Measurements from ENCODE around the gene FRMD3.

FRMD3 gene

GRCh38 chr9:83299571-83299970 lies 238.6 kb downstream of the FRMD3 start:
- H3K27ac ChIP-seq = no peak overlapping the region
- DNase-seq (ENCODE audit: low read depth, low spot score) = peak; percentile 61

DNA sequence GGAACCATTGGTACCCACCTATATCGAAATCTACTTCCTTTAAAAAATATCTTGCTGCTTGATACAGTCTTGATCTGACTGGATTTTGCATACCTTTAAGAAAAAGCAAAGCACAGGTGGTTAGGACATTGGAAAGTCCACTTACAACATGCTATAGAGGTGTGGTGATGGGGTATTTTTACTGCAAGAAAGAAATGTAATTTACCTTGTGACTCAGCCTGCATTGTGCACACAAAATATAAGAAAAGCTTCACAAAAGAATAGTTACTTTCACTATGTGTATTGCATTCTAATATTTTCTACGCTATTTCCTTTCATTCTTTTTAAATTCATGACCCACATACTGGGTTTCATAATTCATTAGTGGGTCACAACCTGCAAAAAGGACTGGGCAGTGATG lies 239.1 kb downstream of the FRMD3 start:
- DNase-seq (ENCODE audit: low read depth, low spot score) = no peak
- no peak overlapping the region for H3K27ac ChIP-seq

- no peak overlapping the region for H3K27ac ChIP-seq
- DNase-seq (ENCODE audit: low read depth, low spot score) = no peak
Measured at GRCh38 chr9:83296123-83296522, 242.1 kb downstream of the FRMD3 start.

DNA sequence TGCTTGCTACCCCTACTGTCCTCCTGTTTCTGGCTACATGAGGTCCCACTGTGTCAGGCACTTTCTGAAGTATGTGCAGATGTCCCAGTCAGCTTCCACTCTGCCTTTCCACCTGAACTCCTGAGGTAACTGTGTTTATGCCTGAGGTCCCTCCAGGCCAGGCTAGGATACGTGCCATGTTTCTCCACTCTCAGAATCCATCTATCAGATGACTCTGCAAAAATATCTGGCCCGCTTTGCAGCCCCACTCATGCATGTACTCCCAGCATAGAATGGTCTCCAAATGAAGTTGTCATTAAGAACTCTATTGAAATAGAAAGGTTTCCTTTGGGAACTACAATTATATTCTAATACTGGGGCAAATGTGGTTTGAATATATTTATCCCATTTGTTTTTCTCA lies 243.4 kb downstream of the FRMD3 start:
- H3K27ac ChIP-seq = no peak overlapping the region
- no peak for DNase-seq (ENCODE audit: low read depth, low spot score)

DNA sequence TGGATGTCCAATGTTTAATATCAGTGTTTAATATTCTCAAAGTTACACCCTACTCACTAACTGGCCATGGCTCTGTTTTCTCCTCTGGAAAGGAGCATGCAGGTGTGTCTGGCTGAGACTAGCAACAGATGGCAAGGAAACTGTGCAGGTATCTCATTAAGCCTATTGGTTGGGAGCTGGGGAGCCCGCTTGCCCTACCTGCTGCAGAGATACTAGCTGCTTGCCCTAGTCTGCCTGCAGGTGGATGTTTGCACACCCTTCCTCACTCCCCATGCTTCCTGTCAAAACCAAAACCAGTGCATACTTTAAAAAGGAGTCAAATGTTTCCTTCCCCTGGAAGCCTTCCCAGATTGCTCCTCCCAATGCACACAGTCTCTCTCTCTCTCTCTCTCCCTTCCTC lies 247.0 kb downstream of the FRMD3 start:
- H3K27ac ChIP-seq = no peak overlapping the region
- no peak for DNase-seq (ENCODE audit: low read depth, low spot score)

GRCh38 chr9:83290692-83291091 lies 247.5 kb downstream of the FRMD3 start:
- no peak overlapping the region for H3K27ac ChIP-seq
- no peak for DNase-seq (ENCODE audit: low read depth, low spot score)

GRCh38 chr9:83287021-83287420 lies 251.2 kb downstream of the FRMD3 start:
- no peak for DNase-seq (ENCODE audit: low read depth, low spot score)
- no peak overlapping the region for H3K27ac ChIP-seq

- no peak for DNase-seq (ENCODE audit: low read depth, low spot score)
- H3K27ac ChIP-seq = no peak overlapping the region
Measured at GRCh38 chr9:83285445-83286225, 252.6 kb downstream of the FRMD3 start.

DNA sequence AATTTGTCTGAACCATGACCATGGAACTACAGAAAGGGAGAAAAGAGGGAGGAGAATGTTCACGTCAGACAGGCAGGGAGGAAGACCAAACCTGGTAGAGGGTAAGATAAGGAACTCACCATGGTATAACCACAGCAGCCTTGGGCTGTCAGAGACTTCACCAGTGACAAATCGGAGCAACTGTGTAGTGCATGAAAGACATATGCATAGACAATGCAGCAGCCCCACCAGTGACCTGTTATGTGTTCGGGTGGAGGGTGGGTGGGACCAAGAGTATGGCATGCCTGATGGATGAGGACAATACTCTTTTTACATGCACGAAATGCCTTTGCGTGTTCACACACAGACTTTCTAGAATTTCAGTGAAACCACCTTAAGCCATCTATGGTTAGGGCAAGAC lies 253.5 kb downstream of the FRMD3 start:
- H3K27ac ChIP-seq = no peak overlapping the region
- DNase-seq (ENCODE audit: low read depth, low spot score) = no peak

DNA sequence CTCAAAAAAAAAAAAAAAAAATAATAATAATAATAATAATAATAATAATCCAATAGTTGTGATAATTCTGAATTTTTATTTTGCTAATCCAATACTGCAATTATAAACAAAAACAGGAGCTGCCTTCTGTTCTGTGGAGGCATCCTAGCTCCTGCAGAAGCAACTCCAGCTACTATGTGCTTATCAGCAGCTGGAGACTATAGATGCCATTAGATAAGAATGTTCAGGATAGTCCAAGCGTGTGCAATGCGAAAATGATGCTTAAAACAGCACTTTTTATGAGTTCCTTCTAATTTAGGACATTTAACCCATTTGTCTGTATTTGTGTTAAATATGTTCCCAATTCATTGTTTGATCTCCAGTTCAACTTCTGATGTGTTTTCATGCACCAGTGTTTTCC lies 254.7 kb downstream of the FRMD3 start:
- no peak overlapping the region for H3K27ac ChIP-seq
- DNase-seq (ENCODE audit: low read depth, low spot score) = no peak

GRCh38 chr9:83281306-83282255 lies 256.6 kb downstream of the FRMD3 start:
- H3K27ac ChIP-seq = peak overlapping the region; percentile 25
- no peak for DNase-seq (ENCODE audit: low read depth, low spot score)

DNA sequence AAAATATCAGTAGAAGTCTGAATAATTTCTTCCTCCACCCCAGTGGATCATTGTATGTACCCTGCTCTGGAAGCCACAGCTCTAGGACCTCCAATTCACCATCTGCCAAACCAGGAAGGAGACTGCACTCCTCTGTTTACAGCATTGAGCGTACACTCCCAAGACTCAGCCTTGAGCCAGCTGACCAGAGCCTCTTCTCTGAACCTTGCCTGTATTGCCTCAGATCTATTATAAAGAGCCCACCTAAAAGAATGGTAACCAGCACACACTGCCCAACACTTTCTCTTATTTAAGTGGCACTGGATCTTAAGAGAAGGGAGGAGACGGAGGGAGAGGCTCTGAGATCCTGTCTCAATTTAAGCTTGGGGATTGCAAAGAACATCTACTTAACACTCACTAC lies 257.4 kb downstream of the FRMD3 start:
- no peak overlapping the region for H3K27ac ChIP-seq
- DNase-seq (ENCODE audit: low read depth, low spot score) = no peak

DNA sequence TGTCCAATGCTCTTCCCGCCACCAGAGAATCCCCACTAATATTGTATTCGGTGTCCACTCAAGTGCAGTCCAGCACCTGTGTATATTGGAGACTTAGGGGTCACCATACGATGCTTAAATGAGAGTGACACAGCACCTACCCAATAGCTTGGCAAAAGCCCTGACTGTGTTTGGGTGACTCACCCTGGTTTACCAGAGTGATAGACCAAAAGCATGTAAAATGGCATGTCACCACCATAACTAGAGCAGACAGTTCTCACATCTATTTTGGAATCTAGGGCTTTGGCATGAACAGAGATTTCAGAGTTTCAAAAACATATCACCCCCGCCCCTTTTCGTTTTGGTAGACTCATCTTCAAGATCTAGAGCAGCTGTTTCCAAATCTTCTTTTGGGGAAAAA lies 257.9 kb downstream of the FRMD3 start:
- DNase-seq (ENCODE audit: low read depth, low spot score) = no peak

DNA sequence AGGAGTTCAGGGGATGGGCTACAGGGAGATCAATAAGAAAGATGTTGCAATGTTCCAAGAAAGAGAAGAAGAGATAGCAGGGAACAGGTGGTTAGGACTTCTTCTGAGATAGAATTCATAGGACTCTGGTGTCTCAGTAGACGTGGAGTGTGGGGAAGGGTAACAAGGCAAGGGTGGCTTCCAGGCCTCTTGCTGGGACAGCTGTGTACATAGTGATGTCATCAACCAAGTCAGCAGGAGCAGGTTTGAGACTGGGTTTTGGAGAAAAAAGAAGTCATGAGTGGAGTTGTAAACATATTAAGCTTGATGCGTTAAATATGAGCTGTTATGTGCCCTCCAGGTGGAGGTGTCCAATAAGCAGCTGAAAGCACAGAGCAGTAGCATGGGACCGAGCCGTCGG lies 263.4 kb downstream of the FRMD3 start:
- H3K27ac ChIP-seq = no peak overlapping the region
- no peak for DNase-seq (ENCODE audit: low read depth, low spot score)

More for the DNA sequence above, 257.9 kb downstream of the FRMD3 start:
- no peak overlapping the region for H3K27ac ChIP-seq

GRCh38 chr9:83271665-83272071 lies 266.5 kb downstream of the FRMD3 start:
- DNase-seq (ENCODE audit: low read depth, low spot score) = no peak
- no peak overlapping the region for H3K27ac ChIP-seq

DNA sequence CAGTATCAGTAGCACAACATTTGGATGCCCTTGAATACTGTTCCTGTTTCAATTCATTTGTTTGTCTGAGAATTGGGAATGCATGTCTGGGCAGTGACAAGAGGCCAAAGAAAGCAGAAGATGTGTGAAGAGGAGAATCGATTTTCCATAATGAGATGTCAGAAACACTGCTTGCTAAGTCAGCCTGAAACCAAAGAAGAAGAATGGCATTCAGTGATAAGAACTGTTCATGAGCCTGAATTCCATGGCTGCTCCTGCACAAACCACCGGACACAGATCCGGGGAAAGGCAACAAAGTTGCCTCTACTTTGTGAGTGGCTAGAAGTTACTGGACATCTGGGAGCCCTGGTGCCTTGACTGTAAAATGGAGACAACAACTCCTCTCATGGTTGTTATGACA lies 268.1 kb downstream of the FRMD3 start:
- no peak overlapping the region for H3K27ac ChIP-seq
- no peak for DNase-seq (ENCODE audit: low read depth, low spot score)

DNA sequence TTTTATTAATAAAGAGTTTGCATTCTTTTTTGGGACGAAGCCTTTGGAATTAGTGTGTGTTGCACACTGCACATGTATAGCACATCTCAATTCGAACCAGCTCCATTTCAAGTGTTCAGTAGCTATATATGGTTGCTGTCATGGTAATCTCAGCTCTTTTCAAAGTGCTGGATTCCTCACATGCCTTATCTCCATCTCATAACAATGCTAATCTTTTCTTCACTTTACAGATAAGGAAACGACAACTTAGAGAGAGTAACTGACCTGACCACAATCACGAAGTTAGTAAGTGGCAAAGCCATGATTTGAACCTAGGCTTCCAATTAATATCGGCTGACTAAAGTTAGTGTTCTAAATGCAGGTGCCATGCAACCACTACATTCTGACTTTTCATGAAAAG lies 270.5 kb downstream of the FRMD3 start:
- no peak overlapping the region for H3K27ac ChIP-seq
- no peak for DNase-seq (ENCODE audit: low read depth, low spot score)

GRCh38 chr9:83266666-83267496 lies 271.3 kb downstream of the FRMD3 start:
- no peak overlapping the region for H3K27ac ChIP-seq
- no peak for DNase-seq (ENCODE audit: low read depth, low spot score)

GRCh38 chr9:83266331-83266665 lies 271.9 kb downstream of the FRMD3 start:
- H3K27ac ChIP-seq = no peak overlapping the region
- no peak for DNase-seq (ENCODE audit: low read depth, low spot score)

- no peak for DNase-seq (ENCODE audit: low read depth, low spot score)
Measured at GRCh38 chr9:83264315-83264714, 273.9 kb downstream of the FRMD3 start.

DNA sequence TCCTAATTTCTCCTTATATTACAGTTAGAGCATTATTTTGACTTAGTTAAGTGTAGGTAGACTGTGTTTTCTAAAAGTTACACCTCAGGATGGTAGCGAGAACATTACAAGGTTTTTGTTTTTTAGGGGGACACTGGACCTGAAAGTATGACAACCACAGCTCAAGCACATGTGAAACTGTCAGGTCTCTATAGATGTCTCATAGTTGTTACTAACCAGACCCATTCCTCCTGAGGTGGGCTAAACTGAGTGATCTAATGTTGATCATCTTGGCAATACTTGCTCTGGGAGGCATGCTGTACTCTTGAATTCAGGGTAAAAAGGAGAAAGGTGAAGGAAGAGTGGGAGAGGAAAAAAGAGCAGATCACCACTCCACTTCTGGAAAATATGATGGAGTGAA lies 278.6 kb downstream of the FRMD3 start:
- DNase-seq (ENCODE audit: low read depth, low spot score) = no peak
- H3K27ac ChIP-seq = no peak overlapping the region

More at GRCh38 chr9:83264315-83264714, 273.9 kb downstream of the FRMD3 start:
- no peak overlapping the region for H3K27ac ChIP-seq

Measured in epithelial cell of prostate (primary cell).